ENCODE data around the gene SYT2.
A peak's percentile ranks its signal among the peaks of the same experiment; 100 is the strongest.

Gene SYT2

GRCh38 chr1:202710070-202711045 lies at the start of gene SYT2:
TSS of gene SYT2 (minus strand) at chr1:202710454. CDS start at chr1:202605772, 104,682 bp downstream.
- TF ChIP-seq CTCF (IDR thresholded peaks at IDR 0.05; ENCODE audit: insufficient read depth, low read length, missing control alignments), result no peak
- peak within 1 kb of the TSS; percentile 32 for H3K4me3 ChIP-seq (ENCODE audit: low read depth, low read length)
- POLR2A ChIA-PET, result interaction anchor here (1.1 kb wide), 1 partner anchor 9 kb away, joined by 3 read pairs; no protein-coding TSS in a partner anchor
- CTCF ChIA-PET, result interaction anchor here (0.8 to 2.3 kb wide), 7 partner anchors 9 to 521 kb away, joined by 3 to 20 read pairs (median 4); no protein-coding TSS in a partner anchor
- no peak for DNase-seq (ENCODE audit: low read depth, low spot score)

GRCh38 chr1:202756391-202756790 lies 46.1 kb upstream of the SYT2 start:
- H3K4me3 ChIP-seq (ENCODE audit: low read depth, low read length), result no peak overlapping the region
- ChIA-PET CTCF (interaction anchor here (1.1 to 1.3 kb wide), 2 partner anchors 8 to 33 kb away, joined by 3 read pairs; no protein-coding TSS in a partner anchor), POLR2A (no interaction called here)
- TF ChIP-seq CTCF (IDR thresholded peaks at IDR 0.05; ENCODE audit: insufficient read depth, low read length, missing control alignments), result no peak
- no peak for DNase-seq (ENCODE audit: low read depth, low spot score)

DNA sequence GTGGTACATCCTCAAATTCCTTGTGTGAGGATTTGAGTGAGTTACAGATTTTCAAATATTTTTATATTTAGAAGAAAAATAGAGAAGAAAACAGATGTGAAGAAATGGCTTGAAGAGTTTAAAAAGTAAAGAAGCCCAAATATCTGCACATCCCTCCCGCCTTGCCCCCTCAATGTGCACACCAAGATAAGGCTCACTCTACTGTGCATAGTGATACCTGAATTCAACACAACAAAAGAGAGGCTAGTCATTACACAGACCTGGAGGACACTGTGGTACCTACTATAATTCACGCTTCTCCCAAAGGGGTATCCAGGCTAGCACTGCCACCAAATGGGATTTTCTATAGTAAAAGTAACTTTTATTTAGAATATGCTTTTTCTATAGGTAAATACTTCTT lies 44.0 kb upstream of the SYT2 start:
- CTCF ChIA-PET, result no interaction called here
- H3K4me3 ChIP-seq (ENCODE audit: low read depth, low read length), result no peak overlapping the region
- POLR2A ChIA-PET, result no interaction called here
- no peak for TF ChIP-seq CTCF (IDR thresholded peaks at IDR 0.05; ENCODE audit: insufficient read depth, low read length, missing control alignments)
- no peak for DNase-seq (ENCODE audit: low read depth, low spot score)

GRCh38 chr1:202752774-202753173 lies 42.5 kb upstream of the SYT2 start:
- ChIA-PET POLR2A (no interaction called here), CTCF (interaction anchor here (3.3 kb wide), 1 partner anchor 247 kb away, joined by 14 read pairs; no protein-coding TSS in a partner anchor)
- DNase-seq (ENCODE audit: low read depth, low spot score), result no peak
- no peak for TF ChIP-seq CTCF (IDR thresholded peaks at IDR 0.05; ENCODE audit: insufficient read depth, low read length, missing control alignments)
- no peak overlapping the region for H3K4me3 ChIP-seq (ENCODE audit: low read depth, low read length)

- no peak overlapping the region for H3K4me3 ChIP-seq (ENCODE audit: low read depth, low read length)
- no peak for DNase-seq (ENCODE audit: low read depth, low spot score)
- no peak for TF ChIP-seq CTCF (IDR thresholded peaks at IDR 0.05; ENCODE audit: insufficient read depth, low read length, missing control alignments)
- POLR2A ChIA-PET, result no interaction called here
- CTCF ChIA-PET, result interaction anchor here (0.6 to 3.3 kb wide), 8 partner anchors 8 to 249 kb away, joined by 3 to 14 read pairs (median 3); no protein-coding TSS in a partner anchor
Measured at GRCh38 chr1:202750761-202751160, 40.5 kb upstream of the SYT2 start.

GRCh38 chr1:202750024-202750423 lies 39.8 kb upstream of the SYT2 start:
- no peak for DNase-seq (ENCODE audit: low read depth, low spot score)
- ChIA-PET POLR2A (no interaction called here), CTCF (interaction anchor here (1.5 to 3.3 kb wide), 4 partner anchors 9 to 250 kb away, joined by 3 to 14 read pairs (median 4); no protein-coding TSS in a partner anchor)

More at GRCh38 chr1:202750024-202750423, 39.8 kb upstream of the SYT2 start:
- no peak for TF ChIP-seq CTCF (IDR thresholded peaks at IDR 0.05; ENCODE audit: insufficient read depth, low read length, missing control alignments)
- no peak overlapping the region for H3K4me3 ChIP-seq (ENCODE audit: low read depth, low read length)
